HEK293 (cell line): ENCODE results near the gene KCNQ1.

ENCODE experiments used
- CTCF ChIA-PET: fragments of 350-600 bp; formaldehyde crosslinking; extraction: SDS; loops from one replicate; lab custom pipeline; 2021; ENCODE audit warnings: antibody characterized with exemption; lab: Yijun Ruan, JAX
- POLR2A ChIA-PET: fragments of 300-600 bp; formaldehyde crosslinking; extraction: SDS; loops from one replicate; lab custom pipeline; 2020; ENCODE audit warnings: antibody characterized with exemption, inconsistent platforms; lab: Yijun Ruan, JAX
- H3K27ac ChIP-seq: fragments of 200-500 bp; sonication (Bioruptor generic); 2 replicates; pipeline ENCODE4 v1.5.1; 2014; ENCODE audit warnings: low read depth, low read length, control low read depth, inconsistent platforms; ENCODE audit errors: extremely low read depth
- H3K36me3 ChIP-seq, 2 experiments: fragments of 200-500 bp in 1 of 2; sonication (Bioruptor generic) in 1 of 2; 1 replicate in 1 of 2; 2 replicates in 1 of 2; pipeline ENCODE4 v1.5.1; 2014 to 2017; ENCODE audit warnings: inconsistent platforms in 2 of 2, low read length in 2 of 2; ENCODE audit not compliant: control insufficient read depth in 2 of 2, insufficient read depth in 1 of 2
- H3K4me1 ChIP-seq: fragments of 200-500 bp; sonication (Bioruptor generic); 2 replicates; pipeline ENCODE4 v1.5.1; 2014; ENCODE audit warnings: mild to moderate bottlenecking, low read length, inconsistent platforms; ENCODE audit not compliant: control insufficient read depth, insufficient read depth
- H3K4me3 ChIP-seq: 2 replicates; pipeline ENCODE4 v1.5.1; 2011; ENCODE audit warnings: low read depth, mild to moderate bottlenecking, control low read depth, low read length, moderate library complexity
- H3K9me3 ChIP-seq: fragments of 200-500 bp; sonication (Bioruptor generic); 2 replicates; pipeline ENCODE4 v1.5.1; 2014; ENCODE audit warnings: low read depth, low read length, inconsistent platforms; ENCODE audit not compliant: control insufficient read depth, insufficient read depth
- ATF2 ChIP-seq: fragments of 450-650 bp; formaldehyde crosslinking; IDR thresholded peaks from 2 replicates; pipeline ENCODE4 v1.5.1; 2016; ENCODE audit warnings: missing biosample characterization, missing genetic modification characterization, low read depth
- GLIS1 ChIP-seq: fragments of 450-650 bp; formaldehyde crosslinking; IDR thresholded peaks from 2 replicates; pipeline ENCODE4 v1.5.1; 2016; ENCODE audit warnings: missing biosample characterization, missing genetic modification characterization
- INSM2 ChIP-seq: fragments of 450-650 bp; formaldehyde crosslinking; IDR thresholded peaks from 2 replicates; pipeline ENCODE4 v1.5.1; 2016; ENCODE audit warnings: missing biosample characterization, missing genetic modification characterization
- KLF10 ChIP-seq: fragments of 450-650 bp; IDR thresholded peaks from 2 replicates; pipeline ENCODE4 v1.5.1; 2018; ENCODE audit warnings: missing biosample characterization, mild to moderate bottlenecking, missing genetic modification characterization
- KLF9 ChIP-seq: fragments of 450-650 bp; formaldehyde crosslinking; IDR thresholded peaks from 2 replicates; pipeline ENCODE4 v1.5.1; 2016; ENCODE audit warnings: missing biosample characterization, missing genetic modification characterization, low read depth
- PATZ1 ChIP-seq: fragments of 450-650 bp; formaldehyde crosslinking; IDR thresholded peaks from 2 replicates; pipeline ENCODE4 v1.5.1; 2016; ENCODE audit warnings: missing biosample characterization, missing genetic modification characterization
- RBAK ChIP-seq: fragments of 450-650 bp; formaldehyde crosslinking; IDR thresholded peaks from 2 replicates; pipeline ENCODE4 v1.5.1; 2016; ENCODE audit warnings: missing biosample characterization, missing genetic modification characterization
- YY2 ChIP-seq: fragments of 450-650 bp; formaldehyde crosslinking; IDR thresholded peaks from 2 replicates; pipeline ENCODE4 v1.5.1; 2016; ENCODE audit warnings: missing biosample characterization, missing genetic modification characterization
- ZFP69B ChIP-seq: fragments of 450-650 bp; formaldehyde crosslinking; IDR thresholded peaks from 2 replicates; pipeline ENCODE4 v1.5.1; 2016; ENCODE audit warnings: missing biosample characterization, missing genetic modification characterization
- ZIC2 ChIP-seq: fragments of 450-650 bp; formaldehyde crosslinking; IDR thresholded peaks from 2 replicates; pipeline ENCODE4 v1.5.1; 2016; ENCODE audit warnings: missing biosample characterization, missing genetic modification characterization
- ZNF140 ChIP-seq: fragments of 450-650 bp; formaldehyde crosslinking; IDR thresholded peaks from 2 replicates; pipeline ENCODE4 v1.5.1; 2016; ENCODE audit warnings: missing biosample characterization, missing genetic modification characterization
- ZNF211 ChIP-seq: fragments of 450-650 bp; formaldehyde crosslinking; IDR thresholded peaks from 2 replicates; pipeline ENCODE4 v1.5.1; 2016; ENCODE audit warnings: low read depth, missing biosample characterization, missing genetic modification characterization
- ZNF223 ChIP-seq: fragments of 450-650 bp; formaldehyde crosslinking; IDR thresholded peaks from 2 replicates; pipeline ENCODE4 v1.5.1; 2016; ENCODE audit warnings: missing biosample characterization, missing genetic modification characterization
- ZNF292 ChIP-seq: fragments of 450-650 bp; formaldehyde crosslinking; IDR thresholded peaks from 2 replicates; pipeline ENCODE4 v1.5.1; 2016; ENCODE audit warnings: low read depth, missing biosample characterization, missing genetic modification characterization, borderline replicate concordance
- ZNF362 ChIP-seq: fragments of 450-650 bp; formaldehyde crosslinking; IDR thresholded peaks from 2 replicates; pipeline ENCODE4 v1.5.1; 2016; ENCODE audit warnings: missing biosample characterization, missing genetic modification characterization
- ZNF37A ChIP-seq: fragments of 450-650 bp; IDR thresholded peaks from 2 replicates; pipeline ENCODE4 v1.5.1; 2018; ENCODE audit warnings: missing biosample characterization, missing genetic modification characterization
- ZNF398 ChIP-seq: fragments of 450-650 bp; formaldehyde crosslinking; IDR thresholded peaks from 2 replicates; pipeline ENCODE4 v1.5.1; 2017; ENCODE audit warnings: missing biosample characterization, missing genetic modification characterization
- ZNF571 ChIP-seq: fragments of 450-650 bp; formaldehyde crosslinking; IDR thresholded peaks from 2 replicates; pipeline ENCODE4 v1.5.0; 2017; ENCODE audit warnings: missing biosample characterization, missing genetic modification characterization
- ZNF623 ChIP-seq: fragments of 450-650 bp; formaldehyde crosslinking; IDR thresholded peaks from 2 replicates; pipeline ENCODE4 v1.5.1; 2016; ENCODE audit warnings: missing biosample characterization, missing genetic modification characterization
- ZNF629 ChIP-seq: fragments of 450-650 bp; formaldehyde crosslinking; IDR thresholded peaks from 2 replicates; pipeline ENCODE4 v1.5.1; 2017; ENCODE audit warnings: missing biosample characterization, missing genetic modification characterization
- ZNF670 ChIP-seq: fragments of 450-650 bp; formaldehyde crosslinking; IDR thresholded peaks from 2 replicates; pipeline ENCODE4 v1.5.1; 2016; ENCODE audit warnings: missing biosample characterization, missing genetic modification characterization, low read depth
- ZNF768 ChIP-seq: fragments of 450-650 bp; formaldehyde crosslinking; IDR thresholded peaks from 2 replicates; pipeline ENCODE4 v1.5.1; 2018; ENCODE audit warnings: missing biosample characterization, mild to moderate bottlenecking, missing genetic modification characterization
- ZNF843 ChIP-seq: fragments of 450-650 bp; formaldehyde crosslinking; IDR thresholded peaks from 2 replicates; pipeline ENCODE4 v1.5.1; 2016; ENCODE audit warnings: missing biosample characterization, missing genetic modification characterization
- ZSCAN30 ChIP-seq: fragments of 450-650 bp; IDR thresholded peaks from 2 replicates; pipeline ENCODE4 v1.5.1; 2018; ENCODE audit warnings: missing biosample characterization, mild to moderate bottlenecking, missing genetic modification characterization, moderate library complexity
- ZSCAN4 ChIP-seq: fragments of 450-650 bp; formaldehyde crosslinking; IDR thresholded peaks from 2 replicates; pipeline ENCODE4 v1.5.1; 2017; ENCODE audit warnings: missing biosample characterization, missing genetic modification characterization

KCNQ1 gene

GRCh38 chr11:2789791-2790567 is 345.2 kb downstream of the KCNQ1 start (continued):
- TF ChIP-seq ZNF398 (tag by site-specific recombination) = no peak
- TF ChIP-seq ZNF37A (tag by site-specific recombination) = no peak
- no peak for TF ChIP-seq ZNF768 (tag by site-specific recombination)
- TF ChIP-seq ZSCAN30 (tag by site-specific recombination) = no peak
- TF ChIP-seq ZSCAN4 (tag by site-specific recombination) = no peak
- TF ChIP-seq ZNF670 (tag by site-specific recombination) = no peak
- TF ChIP-seq ZIC2 (tag by site-specific recombination) = no peak
- TF ChIP-seq ZFP69B (tag by site-specific recombination) = no peak
- TF ChIP-seq INSM2 (tag by site-specific recombination) = no peak
- TF ChIP-seq ZNF629 (tag by site-specific recombination) = no peak

- no peaks in the 10 kb centered on the region for H3K36me3 ChIP-seq
- POLR2A ChIA-PET = no interaction called here
- TF ChIP-seq KLF9 (no peak), ZNF211 (tag by site-specific recombination) (no peak), ZNF362 (tag by site-specific recombination) (no peak), ZNF843 (tag by site-specific recombination) (no peak), ZNF623 (peak; percentile 73)
- TF ChIP-seq, all 188 proteins: peak for 1
- Histone ChIP-seq H3K4me3 (no peak overlapping the region), H3K27ac (no peak overlapping the region), H3K4me1 (no peaks in the 10 kb centered on the region), H3K9me3 (no peaks in the 10 kb centered on the region)
- CTCF ChIA-PET = interaction anchor here (0.6 kb wide), 1 partner anchor 536 kb away, joined by 3 read pairs; no protein-coding TSS in a partner anchor
Observed at GRCh38 chr11:2790568-2790921, 345.7 kb downstream of the KCNQ1 start.

GRCh38 chr11:2791139-2791520 is 346.3 kb downstream of the KCNQ1 start:
- CTCF ChIA-PET = interaction anchor here (0.6 kb wide), 1 partner anchor 537 kb away, joined by 3 read pairs; no protein-coding TSS in a partner anchor
- H3K27ac ChIP-seq = no peak overlapping the region
- POLR2A ChIA-PET = no interaction called here
- no peak overlapping the region for H3K4me3 ChIP-seq
- H3K9me3 ChIP-seq = no peaks in the 10 kb centered on the region
- H3K4me1 ChIP-seq = no peaks in the 10 kb centered on the region
- H3K36me3 ChIP-seq = no peaks in the 10 kb centered on the region
- TF ChIP-seq ZNF223 (tag by site-specific recombination) (no peak), ATF2 (tag by site-specific recombination) (no peak), PATZ1 (tag by site-specific recombination) (no peak), ZNF292 (tag by site-specific recombination) (no peak), GLIS1 (tag by site-specific recombination) (no peak), YY2 (no peak), ZNF140 (tag by site-specific recombination) (no peak), RBAK (no peak), KLF10 (no peak), ZNF571 (tag by site-specific recombination) (no peak)
